ENCODE results near the gene CDCA7.

The CDCA7 gene

DNA sequence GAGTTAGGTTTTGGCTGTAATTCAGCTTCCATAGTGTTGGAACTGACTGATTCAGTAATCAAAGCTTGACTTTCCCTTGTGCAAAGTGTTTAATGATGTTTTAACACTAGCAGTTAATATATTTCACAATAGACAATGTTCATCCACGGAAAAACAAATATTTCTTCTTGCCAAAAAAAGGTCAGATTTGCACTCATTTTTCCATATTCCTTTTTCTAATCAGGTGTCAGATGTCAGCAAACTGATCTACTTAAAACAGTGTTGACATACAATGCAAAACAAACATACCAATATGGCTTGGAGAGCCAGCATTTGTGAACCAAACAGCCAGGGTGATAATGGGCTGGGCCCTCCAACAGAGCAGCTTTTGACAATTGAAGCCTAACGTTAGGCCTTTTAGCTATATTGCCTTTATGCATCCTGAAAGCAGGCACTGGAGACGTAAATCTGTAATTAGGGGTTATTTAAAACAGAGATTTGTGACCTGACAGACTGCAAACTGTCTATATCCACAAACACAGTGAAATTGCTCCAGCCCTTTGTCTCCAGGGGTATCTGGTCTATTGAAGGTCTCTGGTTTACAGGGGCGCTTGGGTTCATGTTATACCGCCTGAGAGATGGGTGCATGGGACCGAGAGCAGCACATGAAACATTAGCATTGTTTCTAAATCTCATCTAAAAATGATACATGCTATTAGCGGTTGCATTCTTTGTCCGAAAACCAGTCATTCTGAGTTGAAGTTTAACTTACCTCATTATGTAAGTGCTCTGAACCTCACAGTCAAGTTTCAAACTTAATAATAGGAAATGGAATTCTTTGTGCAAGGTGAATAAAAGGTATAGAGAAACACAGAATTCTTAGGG lies 7.1 kb upstream of the CDCA7 start:
- H3K27me3 Mint-ChIP-seq (ENCODE audit: low read depth): no peaks in the 10 kb centered on the region
- H3K9me3 Mint-ChIP-seq: peaks cover 5% of the 10 kb centered on the region
- H3K27ac Mint-ChIP-seq: peak overlapping the region in 2 of 3 experiments; percentile 58 to 77
- H3K4me3 Mint-ChIP-seq: no peak overlapping the region
- peaks cover 4% of the 10 kb centered on the region for H3K36me3 Mint-ChIP-seq (ENCODE audit: low read depth)
- no peaks in the 10 kb centered on the region for H3K4me1 Mint-ChIP-seq
- TF ChIP-seq, protein P1, sequence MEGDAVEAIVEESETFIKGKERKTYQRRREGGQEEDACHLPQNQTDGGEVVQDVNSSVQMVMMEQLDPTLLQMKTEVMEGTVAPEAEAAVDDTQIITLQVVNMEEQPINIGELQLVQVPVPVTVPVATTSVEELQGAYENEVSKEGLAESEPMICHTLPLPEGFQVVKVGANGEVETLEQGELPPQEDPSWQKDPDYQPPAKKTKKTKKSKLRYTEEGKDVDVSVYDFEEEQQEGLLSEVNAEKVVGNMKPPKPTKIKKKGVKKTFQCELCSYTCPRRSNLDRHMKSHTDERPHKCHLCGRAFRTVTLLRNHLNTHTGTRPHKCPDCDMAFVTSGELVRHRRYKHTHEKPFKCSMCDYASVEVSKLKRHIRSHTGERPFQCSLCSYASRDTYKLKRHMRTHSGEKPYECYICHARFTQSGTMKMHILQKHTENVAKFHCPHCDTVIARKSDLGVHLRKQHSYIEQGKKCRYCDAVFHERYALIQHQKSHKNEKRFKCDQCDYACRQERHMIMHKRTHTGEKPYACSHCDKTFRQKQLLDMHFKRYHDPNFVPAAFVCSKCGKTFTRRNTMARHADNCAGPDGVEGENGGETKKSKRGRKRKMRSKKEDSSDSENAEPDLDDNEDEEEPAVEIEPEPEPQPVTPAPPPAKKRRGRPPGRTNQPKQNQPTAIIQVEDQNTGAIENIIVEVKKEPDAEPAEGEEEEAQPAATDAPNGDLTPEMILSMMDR (IDR thresholded peaks at IDR 0.05; ENCODE audit: unreplicated experiment in 3 of 3): no peak

DNA sequence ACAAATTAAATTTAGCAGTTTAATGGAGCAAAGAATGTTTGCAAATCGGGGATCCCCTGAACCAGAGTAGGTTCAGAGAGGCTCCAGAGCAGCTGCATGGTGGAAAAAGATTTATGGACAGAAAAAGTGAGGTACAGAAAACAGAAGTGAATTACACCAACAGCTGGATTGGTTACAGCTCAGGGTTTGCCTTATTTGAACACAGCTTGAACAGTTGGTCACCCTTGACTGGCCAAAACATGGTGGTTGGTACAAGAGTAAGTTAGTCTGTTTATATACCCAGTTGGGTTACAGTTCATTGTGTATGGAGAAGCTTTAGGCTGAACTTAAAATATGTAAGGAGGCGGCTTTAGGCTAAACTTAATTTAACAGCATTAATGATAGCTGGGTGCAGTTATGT lies 5.4 kb upstream of the CDCA7 start:
- peaks cover 5% of the 10 kb centered on the region for H3K9me3 Mint-ChIP-seq
- TF ChIP-seq, protein P1 (IDR thresholded peaks at IDR 0.05; ENCODE audit: unreplicated experiment in 3 of 3): no peak
- peaks cover 4% of the 10 kb centered on the region for H3K36me3 Mint-ChIP-seq (ENCODE audit: low read depth)
- no peak overlapping the region for H3K4me3 Mint-ChIP-seq
- H3K4me1 Mint-ChIP-seq: peaks cover 10% of the 10 kb centered on the region
- H3K27ac Mint-ChIP-seq: no peak overlapping the region
- peaks cover 5% of the 10 kb centered on the region for H3K27me3 Mint-ChIP-seq (ENCODE audit: low read depth)

GRCh38 chr2:173350383-173350782 lies 4.3 kb upstream of the CDCA7 start:
- Mint-ChIP-seq H3K36me3 (ENCODE audit: low read depth) (peaks cover 4% of the 10 kb centered on the region), H3K4me1 (peaks cover 11% of the 10 kb centered on the region), H3K27me3 (ENCODE audit: low read depth) (peaks cover 5% of the 10 kb centered on the region), H3K4me3 (no peak overlapping the region), H3K9me3 (peaks cover 5% of the 10 kb centered on the region), H3K27ac (no peak overlapping the region)
- TF ChIP-seq, protein P1 (IDR thresholded peaks at IDR 0.05; ENCODE audit: unreplicated experiment in 3 of 3): no peak

GRCh38 chr2:173351879-173352278 lies 2.8 kb upstream of the CDCA7 start:
- Mint-ChIP-seq H3K27me3 (ENCODE audit: low read depth) (peaks cover 10% of the 10 kb centered on the region), H3K27ac (no peak overlapping the region), H3K4me3 (peak overlapping the region in 2 of 3 experiments; percentile 35 to 54), H3K4me1 (peaks cover 20% of the 10 kb centered on the region), H3K36me3 (ENCODE audit: low read depth) (no peaks in the 10 kb centered on the region), H3K9me3 (no peaks in the 10 kb centered on the region)
- TF ChIP-seq, protein P1 (IDR thresholded peaks at IDR 0.05; ENCODE audit: unreplicated experiment in 3 of 3): no peak

GRCh38 chr2:173353556-173353955 lies 1.1 kb upstream of the CDCA7 start:
- no peaks in the 10 kb centered on the region for H3K9me3 Mint-ChIP-seq
- TF ChIP-seq, protein P1 (IDR thresholded peaks at IDR 0.05; ENCODE audit: unreplicated experiment in 3 of 3): no peak
- H3K27ac Mint-ChIP-seq: peak overlapping the region; percentile 94 to 97 (median 96)
- peak overlapping the region; percentile 92 to 95 (median 93) for H3K4me3 Mint-ChIP-seq
- peaks cover 27% of the 10 kb centered on the region for H3K4me1 Mint-ChIP-seq
- no peaks in the 10 kb centered on the region for H3K36me3 Mint-ChIP-seq (ENCODE audit: low read depth)
- H3K27me3 Mint-ChIP-seq (ENCODE audit: low read depth): peaks cover 10% of the 10 kb centered on the region

Measured in nephron (organoid).